Measurements from ENCODE around the gene COX7A1.

The COX7A1 gene

GRCh38 chr19:36111200-36111539 is 41.1 kb downstream of the COX7A1 start:
- no peak for DNase-seq
- no peak for ATAC-seq (replicated peaks)
- H3K9me3 Mint-ChIP-seq = no peaks in the 10 kb centered on the region
- H3K4me3 Mint-ChIP-seq = no peak overlapping the region
- no peak overlapping the region for H3K27ac Mint-ChIP-seq
- H3K36me3 Mint-ChIP-seq = peaks cover 15 to 50% of the 10 kb centered on the region in 2 donors
- no peaks in the 10 kb centered on the region for H3K27me3 Mint-ChIP-seq
- H3K4me1 Mint-ChIP-seq = peaks cover 24 to 29% of the 10 kb centered on the region in 2 donors

DNA sequence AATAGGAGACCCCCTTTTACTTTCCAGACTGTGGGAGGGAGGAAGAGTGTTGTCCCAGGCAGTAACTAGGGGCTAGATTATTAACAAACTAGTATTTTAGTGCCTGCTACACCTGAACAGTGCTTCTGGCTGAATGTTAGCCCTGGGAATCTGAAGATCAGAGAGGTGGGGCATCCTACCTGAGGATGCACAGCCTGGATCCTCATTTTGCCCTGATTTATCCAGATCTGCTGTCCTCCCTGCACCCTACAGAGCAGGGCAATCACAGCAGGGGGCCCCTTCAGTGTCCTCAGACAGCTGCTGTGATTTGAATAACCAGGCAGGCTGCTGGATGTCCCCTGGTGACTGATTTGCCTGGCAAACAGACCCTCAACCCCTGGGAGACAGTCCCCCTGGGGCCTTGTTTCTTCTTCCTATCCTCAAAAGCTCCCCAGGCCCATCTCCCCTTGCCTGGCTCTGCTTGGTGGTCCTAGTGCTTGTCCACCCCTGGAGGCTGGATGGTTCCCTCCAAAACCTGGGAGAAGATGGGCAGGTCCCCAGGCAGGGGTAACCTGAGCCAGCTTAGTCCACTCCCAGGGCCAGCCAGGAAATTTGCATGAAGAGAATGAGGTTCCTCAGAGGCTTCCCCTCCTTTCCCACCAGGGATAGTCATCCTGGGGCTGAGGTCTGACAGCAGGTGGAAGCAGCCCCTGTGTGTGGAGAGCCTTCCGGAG is 41.6 kb downstream of the COX7A1 start, which contains the start of gene OVOL3:
TSS of gene OVOL3 (plus strand) at position 657 of the 713 bp plus-strand sequence. CDS start 60 bp downstream, outside the sequence.
- DNase-seq (no peak), ATAC-seq (replicated peaks) (no peak)
- Mint-ChIP-seq H3K4me3 (no peak within 1 kb of the TSS), H3K36me3 (peaks cover 13 to 51% of the 10 kb centered on the region in 2 donors), H3K4me1 (peaks cover 18 to 23% of the 10 kb centered on the region in 2 donors), H3K9me3 (no peaks in the 10 kb centered on the region), H3K27ac (no peak within 1 kb of the TSS), H3K27me3 (no peaks in the 10 kb centered on the region)

DNA sequence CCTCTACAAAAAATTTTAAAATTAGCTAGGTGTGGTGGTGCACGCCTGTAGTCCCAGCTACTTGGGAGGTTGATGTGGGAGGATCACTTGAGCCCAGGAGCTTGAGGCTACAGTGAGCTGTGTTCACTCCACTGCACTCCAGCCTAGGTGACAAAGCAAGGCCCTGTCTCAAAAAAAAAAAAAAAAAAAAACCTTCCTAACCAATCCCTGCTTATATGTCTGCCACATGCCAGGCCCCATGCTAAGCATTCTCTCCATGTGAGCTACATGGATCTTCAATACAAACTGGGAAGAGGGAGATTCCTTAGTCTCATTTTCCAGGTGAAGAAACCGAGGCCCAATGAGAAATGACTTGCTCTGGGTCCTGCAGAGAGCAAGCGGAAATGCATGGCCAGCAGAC is 43.6 kb downstream of the COX7A1 start:
- Mint-ChIP-seq H3K27me3 (no peaks in the 10 kb centered on the region), H3K27ac (no peak overlapping the region), H3K9me3 (no peaks in the 10 kb centered on the region), H3K36me3 (peaks cover 13 to 44% of the 10 kb centered on the region in 2 donors), H3K4me3 (no peak overlapping the region), H3K4me1 (peaks cover 10 to 11% of the 10 kb centered on the region in 2 donors)
- DNase-seq (no peak), ATAC-seq (replicated peaks) (no peak)

GRCh38 chr19:36106991-36107390 is 45.3 kb downstream of the COX7A1 start:
- H3K36me3 Mint-ChIP-seq = peaks cover 12 to 44% of the 10 kb centered on the region in 2 donors
- no peaks in the 10 kb centered on the region for H3K9me3 Mint-ChIP-seq
- ATAC-seq (replicated peaks) = no peak
- H3K4me1 Mint-ChIP-seq = peaks cover 0 to 3% of the 10 kb centered on the region in 2 donors
- no peaks in the 10 kb centered on the region for H3K27me3 Mint-ChIP-seq
- no peak overlapping the region for H3K27ac Mint-ChIP-seq
- DNase-seq = no peak
- no peak overlapping the region for H3K4me3 Mint-ChIP-seq

DNA sequence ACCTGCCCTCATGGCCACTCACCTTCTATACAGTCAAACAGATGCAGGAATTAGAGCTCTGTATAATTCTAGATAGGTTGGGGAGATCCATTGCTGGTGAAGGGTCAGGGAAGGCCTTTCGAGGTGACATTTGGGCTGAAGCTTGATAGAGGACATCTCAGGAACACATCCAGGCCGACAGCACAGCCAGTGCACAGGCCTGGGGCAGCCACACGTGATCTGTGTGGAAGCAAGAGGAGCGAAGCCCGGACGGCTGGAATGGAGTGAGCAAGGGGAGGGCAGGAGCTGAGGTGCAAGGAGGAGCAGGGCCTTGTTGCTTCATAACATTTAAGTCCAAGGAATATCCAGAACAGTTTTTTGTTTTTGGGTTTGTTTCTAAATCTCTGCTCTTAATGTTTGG is 45.8 kb downstream of the COX7A1 start:
- no peak for DNase-seq
- no peaks in the 10 kb centered on the region for H3K27me3 Mint-ChIP-seq
- peaks cover 12 to 41% of the 10 kb centered on the region in 2 donors for H3K36me3 Mint-ChIP-seq

GRCh38 chr19:36103842-36104552 is 48.2 kb downstream of the COX7A1 start:
- Mint-ChIP-seq H3K4me1 (peaks cover 0 to 1% of the 10 kb centered on the region in 2 donors), H3K27me3 (no peaks in the 10 kb centered on the region), H3K9me3 (no peaks in the 10 kb centered on the region), H3K27ac (no peak overlapping the region), H3K4me3 (no peak overlapping the region), H3K36me3 (peaks cover 10 to 30% of the 10 kb centered on the region in 2 donors)
- ATAC-seq (replicated peaks) = no peak
- no peak for DNase-seq

More for the DNA sequence above, 45.8 kb downstream of the COX7A1 start:
- Mint-ChIP-seq H3K27ac (peak overlapping the region; percentile 65), H3K4me1 (peaks cover 0 to 2% of the 10 kb centered on the region in 2 donors), H3K9me3 (no peaks in the 10 kb centered on the region), H3K4me3 (no peak overlapping the region)
- no peak for ATAC-seq (replicated peaks)

DNA sequence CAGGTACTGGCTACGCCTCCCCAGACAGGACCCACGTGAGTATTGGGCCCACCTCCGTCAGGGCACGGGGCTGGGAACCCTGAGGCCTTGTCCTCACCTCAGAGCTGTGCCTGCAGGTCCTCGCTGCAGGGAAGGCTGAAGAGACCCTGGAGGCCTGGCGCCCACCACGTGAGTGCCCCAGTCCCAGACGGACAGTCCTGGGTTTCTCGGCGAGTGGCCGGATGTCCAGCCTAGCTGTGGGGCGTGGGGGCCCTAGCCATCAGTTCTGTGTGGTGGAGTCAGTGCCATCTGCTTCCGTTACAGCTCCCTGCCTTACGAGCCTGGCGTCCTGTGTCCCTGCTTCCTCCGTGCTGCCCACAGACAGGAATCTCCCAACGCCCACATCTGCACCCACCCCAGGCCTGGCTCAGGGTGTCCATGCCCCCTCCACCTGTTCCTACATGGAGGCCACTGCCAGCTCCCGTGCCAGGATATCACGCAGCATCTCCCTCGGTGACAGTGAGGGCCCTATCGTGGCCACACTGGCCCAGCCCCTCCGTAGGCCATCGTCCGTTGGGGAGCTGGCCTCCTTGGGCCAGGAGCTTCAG is 49.1 kb downstream of the COX7A1 start:
- Mint-ChIP-seq H3K9me3 (no peaks in the 10 kb centered on the region), H3K4me1 (peaks cover 0 to 1% of the 10 kb centered on the region in 2 donors), H3K27ac (peak overlapping the region; percentile 5), H3K36me3 (peaks cover 10 to 27% of the 10 kb centered on the region in 2 donors), H3K27me3 (no peaks in the 10 kb centered on the region), H3K4me3 (no peak overlapping the region)
- ATAC-seq (replicated peaks) = no peak
- no peak for DNase-seq

GRCh38 chr19:36101550-36102327 is 50.5 kb downstream of the COX7A1 start:
- Mint-ChIP-seq H3K27me3 (no peaks in the 10 kb centered on the region), H3K9me3 (no peaks in the 10 kb centered on the region), H3K4me1 (no peaks in the 10 kb centered on the region), H3K4me3 (no peak overlapping the region), H3K36me3 (peaks cover 11 to 21% of the 10 kb centered on the region in 2 donors), H3K27ac (no peak overlapping the region)
- ATAC-seq (replicated peaks) (no peak), DNase-seq (no peak)

All from stimulated activated naive B cell treated with anti-CD40 and anti-IgM and Interleukin-4, amounts not matched to agents 10 μg/mL and 1 μg/mL and 100 μg/mL, for 72 hours (primary cell).